Measurements from ENCODE around the gene RIC1.

The RIC1 gene

GRCh38 chr9:5632540-5632939 is 3.6 kb downstream of the RIC1 start:
- TF ChIP-seq Cebpa-rat (IDR thresholded peaks at IDR 0.05), result no peak
- H3K27me3 ChIP-seq, result no peaks in the 10 kb centered on the region
- H3K4me1 ChIP-seq, result peaks cover 17 to 40% (median 23%) of the 10 kb centered on the region in 10 experiments; a peak in 19 of 20 replicates
- H3K36me3 ChIP-seq, result peaks cover 35 to 66% (median 54%) of the 10 kb centered on the region in 11 experiments
- H3K27ac ChIP-seq, result no peak overlapping the region
- peaks cover 36 to 57% (median 51%) of the 10 kb centered on the region in 11 experiments for H3K9me3 ChIP-seq (replicated peaks in 1 of 11)
- peak overlapping the region in 2 of 11 experiments; percentile 69 to 99; a peak in 2 of 22 replicates for H3K9ac ChIP-seq
- peak overlapping the region; percentile 82 to 96 (median 88); a peak in 21 of 22 replicates for H3K4me2 ChIP-seq
- H4K20me1 ChIP-seq, result peaks cover 48 to 84% (median 79%) of the 10 kb centered on the region in 11 experiments; a peak in 21 of 22 replicates
- H3K4me3 ChIP-seq, result peak overlapping the region in 7 of 10 experiments; percentile 81 to 100 (median 96); a peak in 8 of 20 replicates

DNA sequence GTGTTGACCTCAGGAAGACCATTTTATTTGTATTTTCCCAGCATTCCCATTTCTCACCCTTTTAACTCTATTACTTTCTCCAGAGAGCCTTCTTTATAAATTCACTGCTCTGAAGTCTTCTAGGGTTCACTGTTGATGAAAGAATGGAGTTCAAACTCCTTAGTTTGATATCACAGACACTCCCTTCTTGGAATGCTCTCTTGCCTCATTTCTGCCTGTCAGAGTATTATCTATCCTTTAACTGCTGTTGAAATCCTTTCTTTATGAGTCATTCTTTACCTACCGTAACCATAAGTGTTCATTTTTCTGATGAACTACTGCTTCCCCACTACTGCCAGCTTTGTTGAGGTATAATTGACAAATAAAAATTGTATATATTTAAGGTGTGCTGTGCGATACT is 4.3 kb downstream of the RIC1 start:
- peaks cover 43 to 64% (median 58%) of the 10 kb centered on the region in 11 experiments for H3K9me3 ChIP-seq (replicated peaks in 1 of 11)
- H3K36me3 ChIP-seq, result peaks cover 42 to 73% (median 61%) of the 10 kb centered on the region in 11 experiments
- H3K27me3 ChIP-seq, result no peaks in the 10 kb centered on the region
- H3K4me1 ChIP-seq, result peaks cover 15 to 40% (median 19%) of the 10 kb centered on the region in 10 experiments; a peak in 19 of 20 replicates
- no peak for TF ChIP-seq Cebpa-rat (IDR thresholded peaks at IDR 0.05)
- H4K20me1 ChIP-seq, result peaks cover 48 to 91% (median 86%) of the 10 kb centered on the region in 11 experiments; a peak in 21 of 22 replicates
- no peak overlapping the region for H3K27ac ChIP-seq
- peak overlapping the region in 9 of 11 experiments; percentile 1 to 96 (median 86); a peak in 12 of 22 replicates for H3K4me2 ChIP-seq
- H3K9ac ChIP-seq, result no peak overlapping the region
- peak overlapping the region in 1 of 10 experiments; percentile 13; a peak in 3 of 20 replicates for H3K4me3 ChIP-seq

DNA sequence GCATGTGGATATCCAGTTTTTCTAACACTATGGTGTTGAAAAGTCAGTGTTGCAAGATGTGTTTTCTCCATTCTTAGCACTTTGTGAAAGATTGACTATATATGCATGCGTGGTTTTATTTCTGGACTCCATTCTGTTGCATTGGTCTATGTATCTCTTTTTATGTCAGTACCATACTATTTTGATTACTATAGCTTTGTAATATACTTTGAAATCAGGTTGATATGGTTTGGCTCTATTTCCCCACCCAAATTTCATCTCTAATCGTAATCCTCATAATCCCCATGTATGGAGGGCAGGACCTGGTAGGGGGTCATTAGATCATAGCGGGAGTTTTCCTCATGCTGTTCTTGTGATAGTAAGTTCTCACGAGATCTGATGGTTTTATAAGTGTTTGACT is 6.5 kb downstream of the RIC1 start:
- Histone ChIP-seq H3K9me3 (replicated peaks in 1 of 11) (peaks cover 62 to 85% (median 79%) of the 10 kb centered on the region in 11 experiments), H3K9ac (no peak overlapping the region), H4K20me1 (peaks cover 49 to 100% (median 91%) of the 10 kb centered on the region in 11 experiments; a peak in 21 of 22 replicates), H3K4me1 (peaks cover 15 to 40% (median 19%) of the 10 kb centered on the region in 10 experiments; a peak in 19 of 20 replicates), H3K36me3 (peaks cover 50 to 94% (median 82%) of the 10 kb centered on the region in 11 experiments), H3K4me3 (peak overlapping the region in 2 of 10 experiments; percentile 10 to 35; a peak in 2 of 20 replicates), H3K27me3 (no peaks in the 10 kb centered on the region), H3K27ac (no peak overlapping the region), H3K4me2 (no peak overlapping the region)
- no peak for TF ChIP-seq Cebpa-rat (IDR thresholded peaks at IDR 0.05)

- Histone ChIP-seq H3K4me1 (peaks cover 0 to 38% (median 0%) of the 10 kb centered on the region in 10 experiments; a peak in 3 of 20 replicates), H3K4me3 (no peak overlapping the region), H3K9ac (no peak overlapping the region), H4K20me1 (peaks cover 57 to 100% (median 90%) of the 10 kb centered on the region in 11 experiments; a peak in 21 of 22 replicates), H3K27me3 (no peaks in the 10 kb centered on the region), H3K36me3 (peaks cover 47 to 100% (median 96%) of the 10 kb centered on the region in 11 experiments), H3K9me3 (replicated peaks in 1 of 11) (peaks cover 54 to 100% (median 100%) of the 10 kb centered on the region in 11 experiments), H3K27ac (no peak overlapping the region), H3K4me2 (no peak overlapping the region)
- TF ChIP-seq Cebpa-rat (IDR thresholded peaks at IDR 0.05), result no peak
Measured at GRCh38 chr9:5639816-5640215, 10.9 kb downstream of the RIC1 start.

DNA sequence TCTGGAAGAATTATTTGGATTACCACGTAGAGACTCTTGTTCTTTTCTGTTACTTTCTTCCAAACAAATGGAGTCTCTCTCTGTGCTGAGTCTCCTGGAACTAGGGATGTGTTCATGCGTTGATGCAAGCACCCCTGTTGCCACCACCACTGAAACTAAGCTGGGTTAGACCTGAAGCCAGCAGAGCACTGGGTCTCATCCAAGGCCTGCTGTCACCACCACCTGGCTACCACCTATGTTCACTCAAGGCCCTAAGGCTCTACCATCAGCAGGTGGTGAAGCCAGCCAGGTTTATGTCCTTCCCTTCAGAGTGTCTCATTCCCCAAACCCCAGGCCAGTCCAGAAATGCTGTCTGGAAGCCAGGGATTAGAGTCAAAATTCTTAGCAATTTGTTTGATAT is 13.3 kb downstream of the RIC1 start:
- H4K20me1 ChIP-seq, result peaks cover 48 to 100% (median 95%) of the 10 kb centered on the region in 11 experiments; a peak in 21 of 22 replicates
- no peak overlapping the region for H3K4me3 ChIP-seq
- peaks cover 23 to 100% (median 92%) of the 10 kb centered on the region in 11 experiments for H3K36me3 ChIP-seq
- no peak overlapping the region for H3K27ac ChIP-seq
- 0 out of 22 replicates have a peak overlapping the region, but pooled peaks of 1 of the 11 experiments have one; percentile 4 for H3K9ac ChIP-seq
- H3K4me2 ChIP-seq, result peak overlapping the region in 2 of 11 experiments; percentile 16 to 42; a peak in 2 of 22 replicates
- peaks cover 0 to 57% (median 0%) of the 10 kb centered on the region in 10 experiments; a peak in 4 of 20 replicates for H3K4me1 ChIP-seq
- H3K9me3 ChIP-seq (replicated peaks in 1 of 11), result peaks cover 39 to 100% (median 100%) of the 10 kb centered on the region in 11 experiments
- no peak for TF ChIP-seq Cebpa-rat (IDR thresholded peaks at IDR 0.05)
- H3K27me3 ChIP-seq, result no peaks in the 10 kb centered on the region

GRCh38 chr9:5643005-5643624 is 14.2 kb downstream of the RIC1 start:
- no peak overlapping the region for H3K4me3 ChIP-seq
- H4K20me1 ChIP-seq, result peaks cover 44 to 98% (median 90%) of the 10 kb centered on the region in 11 experiments; a peak in 21 of 22 replicates
- H3K9ac ChIP-seq, result no peak overlapping the region
- no peaks in the 10 kb centered on the region for H3K27me3 ChIP-seq
- H3K4me2 ChIP-seq, result peak overlapping the region in 1 of 11 experiments; percentile 9; a peak in 1 of 22 replicates
- no peak overlapping the region for H3K27ac ChIP-seq
- TF ChIP-seq Cebpa-rat (IDR thresholded peaks at IDR 0.05), result no peak
- H3K36me3 ChIP-seq, result peaks cover 16 to 100% (median 88%) of the 10 kb centered on the region in 11 experiments; a peak in 20 of 22 replicates
- peaks cover 39 to 100% (median 100%) of the 10 kb centered on the region in 11 experiments for H3K9me3 ChIP-seq (replicated peaks in 1 of 11)
- H3K4me1 ChIP-seq, result peaks cover 0 to 57% (median 0%) of the 10 kb centered on the region in 10 experiments; a peak in 4 of 20 replicates

DNA sequence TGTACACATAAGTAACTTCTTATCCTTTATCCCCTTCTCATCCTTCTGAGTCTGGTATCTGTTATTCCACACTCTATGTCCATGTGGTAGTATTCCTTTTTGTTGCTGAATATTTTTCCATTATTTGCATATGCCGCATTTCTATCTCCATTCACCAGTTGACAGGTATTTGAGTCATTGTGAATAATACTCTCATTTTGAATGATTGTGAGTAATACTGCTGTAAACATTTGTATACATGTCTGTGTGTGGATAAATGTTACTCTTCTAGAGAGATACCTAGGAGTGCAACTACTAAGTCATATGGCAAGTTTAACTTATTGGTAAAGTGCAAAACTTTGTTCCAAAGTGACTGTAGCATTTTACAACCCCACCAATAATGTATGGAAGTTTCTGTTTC is 15.6 kb downstream of the RIC1 start:
- Histone ChIP-seq H3K27me3 (no peaks in the 10 kb centered on the region), H3K27ac (no peak overlapping the region), H4K20me1 (peaks cover 40 to 98% (median 85%) of the 10 kb centered on the region in 11 experiments; a peak in 21 of 22 replicates), H3K4me2 (peak overlapping the region in 1 of 11 experiments; percentile 1; a peak in 1 of 22 replicates), H3K36me3 (peaks cover 13 to 100% (median 87%) of the 10 kb centered on the region in 11 experiments; a peak in 20 of 22 replicates), H3K9me3 (replicated peaks in 1 of 11) (peaks cover 39 to 100% (median 100%) of the 10 kb centered on the region in 11 experiments), H3K4me3 (no peak overlapping the region), H3K9ac (no peak overlapping the region), H3K4me1 (peaks cover 0 to 57% (median 0%) of the 10 kb centered on the region in 10 experiments; a peak in 4 of 20 replicates)
- TF ChIP-seq Cebpa-rat (IDR thresholded peaks at IDR 0.05), result no peak

- H3K4me2 ChIP-seq, result peak overlapping the region in 3 of 11 experiments; percentile 22 to 32 (median 23); a peak in 4 of 22 replicates
- H3K9ac ChIP-seq, result no peak overlapping the region
- no peak overlapping the region for H3K27ac ChIP-seq
- H3K27me3 ChIP-seq, result no peaks in the 10 kb centered on the region
- peaks cover 19 to 100% (median 87%) of the 10 kb centered on the region in 11 experiments; a peak in 20 of 22 replicates for H3K36me3 ChIP-seq
- TF ChIP-seq Cebpa-rat (IDR thresholded peaks at IDR 0.05), result no peak
- peaks cover 0 to 63% (median 3%) of the 10 kb centered on the region in 10 experiments; a peak in 7 of 20 replicates for H3K4me1 ChIP-seq
- H3K4me3 ChIP-seq, result peak overlapping the region in 1 of 10 experiments; percentile 12; a peak in 1 of 20 replicates
- H3K9me3 ChIP-seq (replicated peaks in 1 of 11), result peaks cover 49 to 100% (median 100%) of the 10 kb centered on the region in 11 experiments
- H4K20me1 ChIP-seq, result peaks cover 45 to 98% (median 88%) of the 10 kb centered on the region in 11 experiments
Measured at GRCh38 chr9:5646116-5646515, 17.2 kb downstream of the RIC1 start.

Data from BLaER1 treated with 17β-estradiol and CSF1 and Interleukin-3, amounts not matched to agents 10 nM and 100 nM (cell line).